Mucosa of rectum (tissue), 2 donors: ENCODE data around the gene OR8U1.
"Not testable (repeated sequence)": the region's sequence is repeated elsewhere in the genome, so short reads cannot be mapped to it uniquely, and the experiment has no call there.

Source experiments
- H3K27ac ChIP-seq, 2 donors: one replicate each; pipeline ENCODE4 v1.7.0; 2013; ENCODE audit warnings: inconsistent platforms in 2 of 2, low read depth in 2 of 2, low read length in 2 of 2
- H3K27me3 ChIP-seq, 2 donors: one replicate each; pipeline ENCODE4 v1.7.0; 2013; ENCODE audit warnings: low read length in 2 of 2; ENCODE audit not compliant: control insufficient read depth in 2 of 2, insufficient read depth in 2 of 2
- H3K36me3 ChIP-seq, 2 donors: one replicate each; pipeline ENCODE4 v1.7.0; 2013; ENCODE audit warnings: low read length in 2 of 2; ENCODE audit not compliant: control insufficient read depth in 2 of 2, insufficient read depth in 2 of 2
- H3K4me1 ChIP-seq, 2 donors: one replicate each; pipeline ENCODE4 v1.7.0; 2013; ENCODE audit warnings: low read length in 2 of 2, mild to moderate bottlenecking in 1 of 2; ENCODE audit not compliant: control insufficient read depth in 2 of 2, insufficient read depth in 2 of 2
- H3K4me3 ChIP-seq, 2 donors: one replicate each; pipeline ENCODE4 v1.7.0; 2013; ENCODE audit warnings: low read length in 2 of 2
- H3K9ac ChIP-seq, 2 donors: one replicate each; pipeline ENCODE4 v1.7.0; 2013; ENCODE audit warnings: low read length in 2 of 2, low read depth in 1 of 2, mild to moderate bottlenecking in 1 of 2
- H3K9me3 ChIP-seq, 2 donors: one replicate each; pipeline ENCODE4 v1.7.0; 2013; ENCODE audit warnings: low read length in 2 of 2; ENCODE audit not compliant: control insufficient read depth in 2 of 2
- donor health status: healthy.
- donor health status: Normal muscosa, but diverticular disease.

The OR8U1 gene

GRCh38 chr11:56375324-56375723, at the start of gene OR8U1:
Gene OR8U1 (plus strand): TSS chr11:56375624. CDS start chr11:56375624, 0 bp downstream.
- no peak within 1 kb of the TSS for H3K9ac ChIP-seq
- no peak within 1 kb of the TSS for H3K27ac ChIP-seq
- H3K36me3 ChIP-seq, result no peaks in the 10 kb centered on the region
- no peaks in the 10 kb centered on the region for H3K27me3 ChIP-seq
- no peaks in the 10 kb centered on the region for H3K4me1 ChIP-seq
- no peaks in the 10 kb centered on the region for H3K9me3 ChIP-seq
- H3K4me3 ChIP-seq, result no peak within 1 kb of the TSS

- H3K9ac ChIP-seq, result no peak overlapping the region
- no peaks in the 10 kb centered on the region for H3K27me3 ChIP-seq
- H3K36me3 ChIP-seq, result no peaks in the 10 kb centered on the region
- no peaks in the 10 kb centered on the region for H3K4me1 ChIP-seq
- no peak overlapping the region for H3K4me3 ChIP-seq
- H3K9me3 ChIP-seq, result no peaks in the 10 kb centered on the region
- no peak overlapping the region for H3K27ac ChIP-seq
These were observed 43.4 kb upstream of the OR8U1 start for GRCh38 chr11:56331861-56332491.

- no peak overlapping the region for H3K9ac ChIP-seq
- no peaks in the 10 kb centered on the region for H3K36me3 ChIP-seq
- H3K27ac ChIP-seq, result no peak overlapping the region
- no peaks in the 10 kb centered on the region for H3K9me3 ChIP-seq
- H3K27me3 ChIP-seq, result no peaks in the 10 kb centered on the region
- H3K4me3 ChIP-seq, result no peak overlapping the region
- no peaks in the 10 kb centered on the region for H3K4me1 ChIP-seq
These were observed 42.3 kb upstream of the OR8U1 start for GRCh38 chr11:56333156-56333555.

GRCh38 chr11:56340289-56340688, 35.1 kb upstream of the OR8U1 start:
- H3K4me3 ChIP-seq, result no peak overlapping the region
- no peaks in the 10 kb centered on the region for H3K36me3 ChIP-seq
- no peak overlapping the region for H3K27ac ChIP-seq
- no peak overlapping the region for H3K9ac ChIP-seq
- H3K27me3 ChIP-seq, result no peaks in the 10 kb centered on the region
- no peaks in the 10 kb centered on the region for H3K4me1 ChIP-seq
- no peaks in the 10 kb centered on the region for H3K9me3 ChIP-seq

GRCh38 chr11:56345739-56346138, 29.7 kb upstream of the OR8U1 start, which contains the start of gene OR8K1:
Gene OR8K1 (plus strand): TSS chr11:56346039. CDS start chr11:56346039, 0 bp downstream.
- no peaks in the 10 kb centered on the region for H3K27me3 ChIP-seq
- H3K4me1 ChIP-seq, result no peaks in the 10 kb centered on the region
- no peaks in the 10 kb centered on the region for H3K36me3 ChIP-seq

GRCh38 chr11:56353991-56354390, 21.4 kb upstream of the OR8U1 start, which contains the start of gene OR8J1:
Gene OR8J1 (plus strand): TSS chr11:56354291. CDS start chr11:56360247, 5,956 bp downstream.
- Histone ChIP-seq H3K27ac (no peak within 1 kb of the TSS), H3K9me3 (no peaks in the 10 kb centered on the region)

More at GRCh38 chr11:56345739-56346138, 29.7 kb upstream of the OR8U1 start, which contains the start of gene OR8K1:
- H3K9ac ChIP-seq, result no peak within 1 kb of the TSS
- H3K9me3 ChIP-seq, result no peaks in the 10 kb centered on the region
- no peak within 1 kb of the TSS for H3K4me3 ChIP-seq
- H3K27ac ChIP-seq, result no peak within 1 kb of the TSS

GRCh38 chr11:56380120-56380519, 4.7 kb downstream of the OR8U1 start:
- H3K4me1 ChIP-seq, result no peaks in the 10 kb centered on the region
- no peaks in the 10 kb centered on the region for H3K9me3 ChIP-seq

More at GRCh38 chr11:56353991-56354390, 21.4 kb upstream of the OR8U1 start, which contains the start of gene OR8J1:
- no peaks in the 10 kb centered on the region for H3K4me1 ChIP-seq
- H3K9ac ChIP-seq, result no peak within 1 kb of the TSS
- no peaks in the 10 kb centered on the region for H3K36me3 ChIP-seq
- no peak within 1 kb of the TSS for H3K4me3 ChIP-seq
- no peaks in the 10 kb centered on the region for H3K27me3 ChIP-seq

GRCh38 chr11:56394381-56394780, 19.0 kb downstream of the OR8U1 start:
- no peak overlapping the region for H3K4me3 ChIP-seq
- no peaks in the 10 kb centered on the region for H3K27me3 ChIP-seq
- H3K36me3 ChIP-seq, result no peaks in the 10 kb centered on the region
- H3K27ac ChIP-seq, result no peak overlapping the region
- no peaks in the 10 kb centered on the region for H3K9me3 ChIP-seq
- no peaks in the 10 kb centered on the region for H3K4me1 ChIP-seq
- no peak overlapping the region for H3K9ac ChIP-seq

More at GRCh38 chr11:56380120-56380519, 4.7 kb downstream of the OR8U1 start:
- H3K27me3 ChIP-seq, result no peaks in the 10 kb centered on the region
- no peak overlapping the region for H3K27ac ChIP-seq
- H3K9ac ChIP-seq, result no peak overlapping the region
- no peaks in the 10 kb centered on the region for H3K36me3 ChIP-seq
- H3K4me3 ChIP-seq, result no peak overlapping the region

- Histone ChIP-seq H3K9me3 (no peaks in the 10 kb centered on the region), H3K4me1 (no peaks in the 10 kb centered on the region), H3K36me3 (no peaks in the 10 kb centered on the region), H3K27ac (no peak overlapping the region), H3K27me3 (no peaks in the 10 kb centered on the region), H3K4me3 (no peak overlapping the region), H3K9ac (no peak overlapping the region)
These were observed 20.6 kb downstream of the OR8U1 start for GRCh38 chr11:56396047-56396446.

GRCh38 chr11:56401858-56402461, 26.5 kb downstream of the OR8U1 start:
- H3K4me1 ChIP-seq, H3K9me3 ChIP-seq, H3K36me3 ChIP-seq, H3K27me3 ChIP-seq, H3K27ac ChIP-seq, H3K9ac ChIP-seq, H3K4me3 ChIP-seq: not testable (repeated sequence)
